ENCODE measurements around the gene SRCAP. TPM values are rescaled to one million over a fixed set of nuclear protein-coding genes. Genes with fewer than 3 reads are reported as not detected.

The SRCAP gene
- total RNA-seq, 1 experiment from 2014 or later, result 58.5 TPM

- DNase-seq (ENCODE audit: low spot score), result no peak
- Mint-ChIP-seq H3K4me1 (no peaks in the 10 kb centered on the region), H3K27me3 (ENCODE audit: low read depth) (no peaks in the 10 kb centered on the region), H3K36me3 (peaks cover 70% of the 10 kb centered on the region), H3K4me3 (no peak overlapping the region), H3K9me3 (no peaks in the 10 kb centered on the region), H3K27ac (no peak overlapping the region)
- ChIA-PET POLR2A (no interaction called here), CTCF (no interaction called here)
- TF ChIP-seq AR (CRISPR knock-in tag; IDR thresholded peaks at IDR 0.05) (no peak), ATF3 (CRISPR knock-in tag; conservative IDR thresholded peaks at IDR 0.05) (no peak), GABPB1 (CRISPR knock-in tag; IDR thresholded peaks at IDR 0.05) (no peak), NFATC4 (CRISPR knock-in tag; IDR thresholded peaks at IDR 0.05) (no peak)
- no peak for ATAC-seq
Observed at GRCh38 chr16:30715750-30716445, 16.9 kb downstream of the SRCAP start.

- ChIA-PET POLR2A (no interaction called here), CTCF (interaction anchor here (0.6 kb wide), 1 partner anchor 642 kb away, joined by 3 read pairs; no protein-coding TSS in a partner anchor)
- DNase-seq (ENCODE audit: low spot score), result no peak
- TF ChIP-seq ZMAT4 (CRISPR knock-in tag; IDR thresholded peaks at IDR 0.05) (no peak), JUN (CRISPR knock-in tag; IDR thresholded peaks at IDR 0.05) (no peak)
- H3K4me1 Mint-ChIP-seq, result no peaks in the 10 kb centered on the region
- no peak for ATAC-seq
- no peaks in the 10 kb centered on the region for H3K27me3 Mint-ChIP-seq (ENCODE audit: low read depth)
- no peak overlapping the region for H3K27ac Mint-ChIP-seq
- H3K9me3 Mint-ChIP-seq, result no peaks in the 10 kb centered on the region
- H3K36me3 Mint-ChIP-seq, result peaks cover 80% of the 10 kb centered on the region
- H3K4me3 Mint-ChIP-seq, result no peak overlapping the region
Observed at GRCh38 chr16:30720086-30720485, 21.1 kb downstream of the SRCAP start.

- POLR2A ChIA-PET, result no interaction called here
- Mint-ChIP-seq H3K4me3 (no peak overlapping the region), H3K9me3 (no peaks in the 10 kb centered on the region), H3K4me1 (no peaks in the 10 kb centered on the region), H3K27ac (no peak overlapping the region), H3K27me3 (ENCODE audit: low read depth) (no peaks in the 10 kb centered on the region), H3K36me3 (peaks cover 81% of the 10 kb centered on the region)
- CTCF ChIA-PET, result no interaction called here
- DNase-seq (ENCODE audit: low spot score) (no peak), ATAC-seq (no peak)
- no peak for TF ChIP-seq TEAD1 (CRISPR knock-in tag; IDR thresholded peaks at IDR 0.05)
- TF ChIP-seq SOX15 (CRISPR knock-in tag; IDR thresholded peaks at IDR 0.05), result no peak
- no peak for TF ChIP-seq ZMAT4 (CRISPR knock-in tag; IDR thresholded peaks at IDR 0.05)
- no peak for TF ChIP-seq ZSCAN18 (CRISPR knock-in tag; IDR thresholded peaks at IDR 0.05)
- no peak for TF ChIP-seq MYBL2 (CRISPR knock-in tag; IDR thresholded peaks at IDR 0.05)
- no peak for TF ChIP-seq PRDM15 (CRISPR knock-in tag; IDR thresholded peaks at IDR 0.05)
- TF ChIP-seq JAZF1 (CRISPR knock-in tag; IDR thresholded peaks at IDR 0.05), result no peak
- no peak for TF ChIP-seq MLX (CRISPR knock-in tag; IDR thresholded peaks at IDR 0.05)
- no peak for TF ChIP-seq E2F4 (CRISPR knock-in tag; IDR thresholded peaks at IDR 0.05; ENCODE audit: borderline replicate concordance, low read depth)
- no peak for TF ChIP-seq PREB (CRISPR knock-in tag; IDR thresholded peaks at IDR 0.05; ENCODE audit: borderline replicate concordance)
- TF ChIP-seq FOXP1 (CRISPR knock-in tag; IDR thresholded peaks at IDR 0.05; ENCODE audit: borderline replicate concordance), result no peak
- no peak for TF ChIP-seq ATF3 (CRISPR knock-in tag; conservative IDR thresholded peaks at IDR 0.05)
- no peak for TF ChIP-seq HMGA2 (CRISPR knock-in tag; IDR thresholded peaks at IDR 0.05)
- no peak for TF ChIP-seq ZNF263 (CRISPR knock-in tag; IDR thresholded peaks at IDR 0.05; ENCODE audit: low read depth)
Observed at GRCh38 chr16:30720694-30721093, 21.7 kb downstream of the SRCAP start.

Measured in WTC11 (cell line).